GM18858 (cell line): ENCODE data around the gene BTNL3.
"Not testable (repeated sequence)": the region's sequence is repeated elsewhere in the genome, so short reads cannot be mapped to it uniquely, and the experiment has no call there.

Source experiments
- ATAC-seq: cut with Tn5 transposase; IDR thresholded peaks from one replicate; pipeline ENCODE4 v1.9.1; 2021; ENCODE audit not compliant: unreplicated experiment

Gene BTNL3

GRCh38 chr5:181045857-181046256, 57.2 kb downstream of the BTNL3 start:
- not testable (repeated sequence) for ATAC-seq

GRCh38 chr5:181047288-181047687, 58.6 kb downstream of the BTNL3 start:
- no peak for ATAC-seq

- no peak for ATAC-seq
Measured at GRCh38 chr5:181047921-181048320, 59.3 kb downstream of the BTNL3 start.

GRCh38 chr5:181050016-181050415, 61.4 kb downstream of the BTNL3 start:
- no peak for ATAC-seq

DNA sequence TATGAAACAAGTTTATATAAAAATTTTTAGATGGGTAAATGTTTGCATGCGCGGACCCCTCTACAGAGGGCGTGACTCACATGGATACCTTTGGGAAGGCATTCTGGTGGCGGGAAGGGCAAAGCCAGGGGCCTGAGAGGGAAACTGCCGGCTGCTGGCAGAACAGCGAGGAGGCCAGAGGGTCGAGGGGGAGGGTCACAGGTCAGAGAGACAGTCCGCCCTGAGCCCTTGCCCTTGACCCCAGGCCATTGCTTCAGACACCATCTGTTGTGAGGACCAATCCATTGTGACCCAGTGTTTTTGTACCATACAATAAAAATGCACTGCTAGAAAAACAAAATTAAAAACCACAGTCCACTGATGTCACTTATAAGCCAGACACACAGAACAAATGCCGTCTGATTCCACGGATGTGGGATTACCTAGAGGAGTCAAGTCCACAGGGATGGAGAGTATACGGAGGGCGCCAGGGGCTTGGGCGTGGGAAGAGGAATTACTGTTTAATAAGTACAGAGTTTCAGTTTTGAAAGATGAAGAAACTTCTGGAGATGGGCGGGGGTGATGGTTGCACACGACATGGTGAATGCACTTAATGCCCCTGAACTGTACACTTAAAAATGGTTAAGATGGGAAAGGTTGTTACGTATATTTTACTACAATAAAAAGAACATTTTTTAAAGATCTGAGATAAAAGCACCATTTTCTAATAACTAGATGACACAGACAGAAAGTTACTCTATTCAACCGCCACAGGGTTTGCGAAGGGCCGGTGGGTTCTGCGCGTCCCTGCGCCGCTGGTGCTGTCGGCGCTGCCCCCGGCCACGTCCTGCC, 63.4 kb downstream of the BTNL3 start:
- ATAC-seq = no peak

- ATAC-seq = no peak
Measured at GRCh38 chr5:181052672-181053487, 64.2 kb downstream of the BTNL3 start.

DNA sequence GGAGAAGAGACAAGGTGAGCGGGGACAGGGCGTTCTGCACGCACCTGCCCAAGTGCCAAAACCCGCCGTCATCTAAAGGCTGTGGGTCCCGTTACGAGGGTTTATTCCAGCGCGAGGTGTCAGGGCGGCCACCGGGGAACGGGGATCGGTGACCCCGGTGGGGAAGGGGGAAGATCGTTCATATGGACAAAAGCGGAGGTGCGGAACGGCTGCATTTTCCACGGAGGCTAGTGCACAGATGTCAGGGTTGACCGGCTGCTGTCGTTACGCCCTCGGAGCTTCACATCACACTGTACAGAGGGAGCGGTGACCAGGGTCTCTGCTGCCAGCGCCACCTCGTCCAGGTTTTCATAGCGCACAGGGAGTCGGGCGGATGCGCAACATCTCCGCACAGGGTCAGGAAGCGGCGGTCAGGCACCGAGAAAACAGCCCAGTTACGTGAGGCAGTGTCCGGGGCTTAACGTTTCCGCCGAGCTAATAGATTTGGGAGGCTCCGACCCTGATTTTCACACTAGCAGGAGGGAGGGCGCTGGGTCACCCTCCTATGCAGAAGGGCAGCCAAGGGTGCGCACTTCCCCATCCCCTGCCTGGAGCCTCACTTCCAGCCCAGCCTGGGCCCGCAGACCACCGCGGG, 65.0 kb downstream of the BTNL3 start:
- no peak for ATAC-seq

DNA sequence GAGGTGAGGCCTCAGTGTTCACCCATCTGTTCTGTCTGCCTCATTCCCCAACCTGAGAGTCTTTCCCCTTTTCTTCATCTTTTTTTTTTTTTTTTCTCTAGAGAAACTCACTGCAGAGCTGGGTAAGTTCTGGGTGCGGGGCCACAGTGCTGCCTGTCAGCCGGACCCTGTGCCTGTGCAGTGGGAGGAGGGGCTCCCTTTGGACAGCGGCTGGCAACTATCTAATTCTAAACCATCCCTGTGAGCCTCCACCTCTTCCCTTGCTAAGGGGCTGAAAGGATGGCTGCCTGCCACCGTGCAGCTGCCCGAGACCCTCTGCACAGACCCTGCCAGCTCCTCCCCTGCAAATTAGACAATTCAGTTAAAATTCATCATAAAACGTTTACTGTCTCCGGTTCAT, 65.5 kb downstream of the BTNL3 start:
- no peak for ATAC-seq

DNA sequence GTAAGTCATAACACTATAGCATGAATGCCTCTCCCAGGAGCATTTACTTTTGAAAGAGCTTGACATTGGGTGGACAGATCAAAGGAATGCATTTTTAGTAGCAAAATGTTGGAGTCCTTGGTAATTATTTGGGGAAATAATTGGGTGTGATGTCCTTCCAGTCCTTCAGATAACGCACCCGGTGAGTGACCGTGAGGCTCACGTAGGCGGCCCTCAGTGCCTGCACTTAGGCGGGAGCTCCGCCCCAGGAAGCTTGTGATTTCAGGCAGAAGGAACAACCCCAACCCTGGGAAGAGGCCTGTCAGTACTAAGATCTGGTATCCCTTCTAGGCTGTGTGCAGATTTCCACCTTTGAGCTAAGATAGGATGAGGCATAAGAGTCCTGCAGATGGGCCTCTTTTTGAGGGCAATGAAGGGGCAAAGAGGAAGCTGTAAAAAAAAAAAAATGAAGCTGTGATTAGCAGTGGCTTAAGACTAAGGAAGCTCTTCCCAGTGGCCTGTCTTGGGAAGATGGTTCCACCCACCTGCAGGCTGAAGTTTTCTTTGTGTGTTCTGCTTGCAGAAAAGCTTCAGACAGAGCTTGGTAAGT, 66.3 kb downstream of the BTNL3 start:
- ATAC-seq = no peak
